SK-N-SH treated with all-trans-retinoic acid at 6 μM for 48 hours (cell line): ENCODE data around the gene TRPM1.

Source experiments
- ARNTL ChIP-seq: fragments of 450-650 bp; formaldehyde crosslinking; IDR thresholded peaks from 2 replicates; pipeline ENCODE4 v1.5.0; 2020; ENCODE audit warnings: low read depth, mild to moderate bottlenecking, moderate library complexity, borderline replicate concordance
- CREB5 ChIP-seq: fragments of 250-450 bp; sonication (Bioruptor Pico); IDR thresholded peaks from 2 replicates; pipeline ENCODE4 v1.5.1; 2020; ENCODE audit warnings: low read depth, mild to moderate bottlenecking, moderate library complexity
- ESRRG ChIP-seq: fragments of 250-450 bp; sonication (Bioruptor Pico); IDR thresholded peaks from 2 replicates; pipeline ENCODE4 v1.6.1; 2021; ENCODE audit warnings: mild to moderate bottlenecking
- OSR1 ChIP-seq: fragments of 250-450 bp; sonication (Bioruptor Pico); IDR thresholded peaks from 2 replicates; pipeline ENCODE4 v1.8.0; 2022; ENCODE audit warnings: moderate library complexity, mild to moderate bottlenecking, inconsistent platforms
- TOX ChIP-seq: fragments of 250-450 bp; sonication (Bioruptor Pico); IDR thresholded peaks from 2 replicates; pipeline ENCODE4 v1.8.0; 2021; ENCODE audit warnings: mild to moderate bottlenecking, moderate library complexity, borderline replicate concordance
- ZC3H10 ChIP-seq: fragments of 250-450 bp; sonication (Bioruptor Pico); IDR thresholded peaks from 2 replicates; pipeline ENCODE4 v1.5.1; 2021; ENCODE audit warnings: mild to moderate bottlenecking, moderate library complexity
- ZFP3 ChIP-seq: fragments of 250-450 bp; sonication (Bioruptor Pico); IDR thresholded peaks from 2 replicates; pipeline ENCODE4 v1.5.0; 2020; ENCODE audit warnings: mild to moderate bottlenecking, moderate library complexity
- ZFP30 ChIP-seq: fragments of 450-650 bp; formaldehyde crosslinking; IDR thresholded peaks from 2 replicates; pipeline ENCODE4 v1.5.0; 2022; ENCODE audit warnings: mild to moderate bottlenecking, moderate library complexity
- ZNF70 ChIP-seq: fragments of 450-650 bp; formaldehyde crosslinking; IDR thresholded peaks from 2 replicates; pipeline ENCODE4 v1.5.0; 2020; ENCODE audit warnings: mild to moderate bottlenecking, moderate library complexity
- TF ChIP-seq, protein P1 (sequence below): fragments of 250-450 bp; sonication (Bioruptor Pico); IDR thresholded peaks from 2 replicates; pipeline ENCODE4 v1.8.0; 2021; ENCODE audit warnings: low read depth, mild to moderate bottlenecking, moderate library complexity, borderline replicate concordance

DNA sequence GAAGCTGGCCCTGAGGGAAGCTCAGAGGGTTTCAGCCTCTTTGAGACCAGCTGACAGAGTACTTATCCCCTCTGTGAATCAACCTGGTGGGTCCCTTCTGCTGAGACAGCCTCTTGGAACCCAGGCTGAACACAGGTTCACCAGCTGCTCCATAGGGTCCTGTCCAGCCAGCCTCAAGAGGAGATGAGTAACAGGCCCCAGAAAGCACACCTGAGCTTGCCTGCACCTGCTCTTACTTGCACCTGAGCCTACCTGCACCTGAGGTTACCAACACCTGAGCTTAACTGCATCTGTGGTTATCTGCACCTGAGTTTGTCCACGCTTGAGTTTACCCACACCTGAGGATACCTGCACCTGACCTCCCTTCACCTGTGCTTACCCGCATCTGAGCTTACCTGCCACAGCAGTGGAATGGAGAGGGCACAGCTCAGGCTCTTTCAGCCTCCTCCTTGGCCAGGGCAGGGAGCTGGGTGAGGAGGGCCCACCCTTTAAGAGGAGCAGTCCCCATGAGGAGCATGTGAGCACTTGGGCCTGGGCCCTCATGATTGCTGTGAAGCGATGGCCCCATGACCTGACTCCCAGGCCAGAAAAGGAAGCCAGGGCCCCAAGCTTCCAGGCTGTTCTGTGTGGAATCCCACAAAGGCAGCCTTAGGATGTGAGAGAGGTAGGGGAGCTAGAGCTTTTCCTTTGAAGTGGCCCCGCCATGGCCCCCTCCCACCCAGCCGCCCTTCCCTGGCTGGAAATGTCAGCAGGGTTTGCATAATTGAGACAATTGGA is at the start of gene TRPM1:
- no peak for TF ChIP-seq ZFP3 (CRISPR knock-in tag)
- TF ChIP-seq CREB5 (CRISPR knock-in tag) = no peak
- TF ChIP-seq TOX (CRISPR knock-in tag) = no peak
- no peak for TF ChIP-seq ZC3H10 (CRISPR knock-in tag)
- TF ChIP-seq, protein P1, sequence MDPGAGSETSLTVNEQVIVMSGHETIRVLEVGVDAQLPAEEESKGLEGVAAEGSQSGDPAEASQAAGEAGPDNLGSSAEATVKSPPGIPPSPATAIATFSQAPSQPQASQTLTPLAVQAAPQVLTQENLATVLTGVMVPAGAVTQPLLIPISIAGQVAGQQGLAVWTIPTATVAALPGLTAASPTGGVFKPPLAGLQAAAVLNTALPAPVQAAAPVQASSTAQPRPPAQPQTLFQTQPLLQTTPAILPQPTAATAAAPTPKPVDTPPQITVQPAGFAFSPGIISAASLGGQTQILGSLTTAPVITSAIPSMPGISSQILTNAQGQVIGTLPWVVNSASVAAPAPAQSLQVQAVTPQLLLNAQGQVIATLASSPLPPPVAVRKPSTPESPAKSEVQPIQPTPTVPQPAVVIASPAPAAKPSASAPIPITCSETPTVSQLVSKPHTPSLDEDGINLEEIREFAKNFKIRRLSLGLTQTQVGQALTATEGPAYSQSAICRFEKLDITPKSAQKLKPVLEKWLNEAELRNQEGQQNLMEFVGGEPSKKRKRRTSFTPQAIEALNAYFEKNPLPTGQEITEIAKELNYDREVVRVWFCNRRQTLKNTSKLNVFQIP (CRISPR knock-in tag) = no peak
- TF ChIP-seq ZNF70 = no peak
- TF ChIP-seq ESRRG (CRISPR knock-in tag) = no peak
- TF ChIP-seq OSR1 (CRISPR knock-in tag) = no peak
- TF ChIP-seq ZFP30 (CRISPR knock-in tag) = no peak
- no peak for TF ChIP-seq ARNTL
